Right atrium auricular region (tissue), 2 donors: Measurements from ENCODE around the gene MCHR1. TPM values are rescaled to one million over a fixed set of nuclear protein-coding genes. Genes with fewer than 3 reads are reported as not detected.

Experiments used
- DNase-seq: peaks from one replicate; pipeline ENCODE4 v3.0.0-alpha.2; 2019; ENCODE audit warnings: low spot score
- H3K27ac ChIP-seq, 2 donors: fragments of 200-600 bp; sonication (generic); 1 replicate in 1 of 2; 2 replicates in 1 of 2; pipeline ENCODE4 v1.5.1; 2016 to 2019
- H3K27me3 ChIP-seq, 2 donors: fragments of 200-600 bp; sonication (generic); one replicate each; pipeline versions ENCODE4 v1.5.1 to v1.6.0; 2017 to 2019
- H3K36me3 ChIP-seq: fragments of 200-600 bp; sonication (generic); one replicate; pipeline ENCODE4 v1.5.1; 2016
- H3K4me1 ChIP-seq, 2 donors: fragments of 200-600 bp; sonication (generic); one replicate each; pipeline versions ENCODE4 v1.5.1 to v1.6.0; 2017 to 2019
- H3K4me3 ChIP-seq, 2 donors: fragments of 200-600 bp; sonication (generic); 1 replicate in 1 of 2; 2 replicates in 1 of 2; pipeline ENCODE4 v1.5.1; 2017 to 2019; ENCODE audit warnings: mild to moderate bottlenecking in 1 of 2, moderate library complexity in 1 of 2
- H3K9me3 ChIP-seq, 2 donors: fragments of 200-600 bp; sonication (generic); one replicate each; pipeline ENCODE4 v1.5.1; 2019
- CTCF ChIP-seq, 2 donors: fragments of 200-600 bp; sonication (generic); IDR thresholded peaks; one replicate each; pipeline ENCODE4 v1.5.1; 2019; ENCODE audit warnings: antibody characterized with exemption in 2 of 2
- total RNA-seq, 2 donors: library from RNA; depleted of rRNA; stranded (reverse); fragments of >200 nt; gene quantifications; one replicate each; pipeline ENCODE4 v1.1.0, GENCODE V29; 2016

Gene MCHR1
- total RNA-seq, 2 donors from 2014 or later: 2.0 TPM; not detected in 1

- H3K36me3 ChIP-seq: no peaks in the 10 kb centered on the region
- no peak for TF ChIP-seq CTCF (IDR thresholded peaks at IDR 0.05)
- no peaks in the 10 kb centered on the region for H3K27me3 ChIP-seq
- DNase-seq: no peak
- H3K4me1 ChIP-seq: peaks cover 0 to 23% of the 10 kb centered on the region in 2 donors
- no peak overlapping the region for H3K4me3 ChIP-seq
- no peaks in the 10 kb centered on the region for H3K9me3 ChIP-seq
- no peak overlapping the region for H3K27ac ChIP-seq
These were observed 907 bp downstream of the MCHR1 start for GRCh38 chr22:40679964-40680818.

GRCh38 chr22:40680819-40681183, 1.5 kb downstream of the MCHR1 start:
- no peak overlapping the region for H3K4me3 ChIP-seq
- H3K4me1 ChIP-seq: peaks cover 0 to 23% of the 10 kb centered on the region in 2 donors
- H3K27me3 ChIP-seq: no peaks in the 10 kb centered on the region
- no peaks in the 10 kb centered on the region for H3K9me3 ChIP-seq
- no peak for DNase-seq
- no peaks in the 10 kb centered on the region for H3K36me3 ChIP-seq
- H3K27ac ChIP-seq: no peak overlapping the region
- TF ChIP-seq CTCF (IDR thresholded peaks at IDR 0.05): no peak

GRCh38 chr22:40681451-40681850, 2.2 kb downstream of the MCHR1 start:
- Histone ChIP-seq H3K27ac (no peak overlapping the region), H3K4me1 (peaks cover 0 to 23% of the 10 kb centered on the region in 2 donors), H3K27me3 (no peaks in the 10 kb centered on the region), H3K36me3 (no peaks in the 10 kb centered on the region), H3K4me3 (no peak overlapping the region), H3K9me3 (no peaks in the 10 kb centered on the region)
- no peak for TF ChIP-seq CTCF (IDR thresholded peaks at IDR 0.05)
- no peak for DNase-seq

- no peak for TF ChIP-seq CTCF (IDR thresholded peaks at IDR 0.05)
- H3K36me3 ChIP-seq: no peaks in the 10 kb centered on the region
- no peak overlapping the region for H3K4me3 ChIP-seq
- no peak overlapping the region for H3K27ac ChIP-seq
- no peaks in the 10 kb centered on the region for H3K9me3 ChIP-seq
- H3K27me3 ChIP-seq: no peaks in the 10 kb centered on the region
- peaks cover 0 to 9% of the 10 kb centered on the region in 2 donors for H3K4me1 ChIP-seq
- no peak for DNase-seq
These were observed 5.4 kb downstream of the MCHR1 start for GRCh38 chr22:40684728-40685127.

- Histone ChIP-seq H3K4me3 (no peak overlapping the region), H3K27me3 (no peaks in the 10 kb centered on the region)
These were observed 6.1 kb downstream of the MCHR1 start for GRCh38 chr22:40685406-40685805.

More at GRCh38 chr22:40685406-40685805, 6.1 kb downstream of the MCHR1 start:
- Histone ChIP-seq H3K9me3 (no peaks in the 10 kb centered on the region), H3K27ac (no peak overlapping the region), H3K36me3 (no peaks in the 10 kb centered on the region), H3K4me1 (peaks cover 0 to 2% of the 10 kb centered on the region in 2 donors)
- no peak for TF ChIP-seq CTCF (IDR thresholded peaks at IDR 0.05)
- DNase-seq: no peak
